Ureter (tissue), 1 donor: ENCODE measurements around the gene NDST4. TPM values are rescaled to one million over a fixed set of nuclear protein-coding genes. Genes with fewer than 3 reads are reported as not detected.

Source experiments
- DNase-seq: peaks from one replicate; pipeline ENCODE4 v3.0.0-alpha.2; 2020; ENCODE audit warnings: low spot score
- total RNA-seq: library from RNA; stranded (reverse); gene quantifications from one replicate; pipeline ENCODE4 v1.2.4, GENCODE V29; 2023
- donor health status: DM: yes; HTN: yes; CAD: no.

Gene NDST4
- total RNA-seq, 1 donor from 2014 or later, result not detected

- no peak for DNase-seq
Measured at GRCh38 chr4:114791976-114792375, 321.4 kb downstream of the NDST4 start.

GRCh38 chr4:114785570-114785969 lies 327.9 kb downstream of the NDST4 start:
- DNase-seq, result no peak

GRCh38 chr4:114783215-114783595 lies 330.2 kb downstream of the NDST4 start:
- no peak for DNase-seq

GRCh38 chr4:114782415-114783214 lies 330.8 kb downstream of the NDST4 start:
- no peak for DNase-seq

- no peak for DNase-seq
Measured at GRCh38 chr4:114780205-114780604, 333.2 kb downstream of the NDST4 start.
